Stimulated activated CD8-positive, alpha-beta memory T cell treated with anti-CD3 and anti-CD28 coated beads, Interleukin-15, amount 100 ng/mL, for 24 hours (primary cell): ENCODE measurements around the gene CCDC157.

Experiments
- DNase-seq: peaks from one replicate; pipeline ENCODE4 v3.0.0-alpha.2; 2020; ENCODE audit warnings: low read depth

CCDC157 gene

GRCh38 chr22:30354644-30355043 is 2.2 kb upstream of the CCDC157 start:
- DNase-seq: no peak

- DNase-seq: no peak
Measured at GRCh38 chr22:30357236-30357570, 396 bp downstream of the CCDC157 start.

- no peak for DNase-seq
Measured at GRCh38 chr22:30357650-30358215, 926 bp downstream of the CCDC157 start.

- DNase-seq: no peak
Measured at GRCh38 chr22:30358541-30358940, 1.7 kb downstream of the CCDC157 start.

GRCh38 chr22:30361916-30362650 is 5.3 kb downstream of the CCDC157 start:
- DNase-seq: no peak

- DNase-seq: no peak
Measured at GRCh38 chr22:30362651-30363281, 6.0 kb downstream of the CCDC157 start.

- no peak for DNase-seq
Measured at GRCh38 chr22:30365891-30366290, 9.1 kb downstream of the CCDC157 start.

GRCh38 chr22:30368420-30368819 is 11.6 kb downstream of the CCDC157 start:
- no peak for DNase-seq

GRCh38 chr22:30370641-30371230 is 13.9 kb downstream of the CCDC157 start:
- no peak for DNase-seq

- DNase-seq: no peak
Measured at GRCh38 chr22:30371321-30371720, 14.5 kb downstream of the CCDC157 start.

- DNase-seq: no peak
Measured at GRCh38 chr22:30371981-30372380, 15.2 kb downstream of the CCDC157 start.

- no peak for DNase-seq
Measured at GRCh38 chr22:30372915-30373314, 16.1 kb downstream of the CCDC157 start.

GRCh38 chr22:30373331-30374325 is 16.8 kb downstream of the CCDC157 start:
- no peak for DNase-seq

- no peak for DNase-seq
Measured at GRCh38 chr22:30375312-30375849, 18.6 kb downstream of the CCDC157 start.

- DNase-seq: no peak
Measured at GRCh38 chr22:30380011-30380410, 23.2 kb downstream of the CCDC157 start.

GRCh38 chr22:30381264-30381663 is 24.5 kb downstream of the CCDC157 start:
- no peak for DNase-seq

- DNase-seq: no peak
Measured at GRCh38 chr22:30382340-30382739, 25.5 kb downstream of the CCDC157 start.

GRCh38 chr22:30383061-30383460 is 26.3 kb downstream of the CCDC157 start:
- no peak for DNase-seq

GRCh38 chr22:30385942-30386341 is 29.1 kb downstream of the CCDC157 start:
- DNase-seq: no peak

GRCh38 chr22:30386608-30386959 is 29.8 kb downstream of the CCDC157 start:
- no peak for DNase-seq

- DNase-seq: peak; percentile 79
Measured at GRCh38 chr22:30386960-30387827, 30.4 kb downstream of the CCDC157 start, which contains the start of gene RNF215. TSS of gene RNF215 (minus strand) at chr22:30387411. CDS start at chr22:30387313, 98 bp downstream.
